ENCODE data around the gene TPSD1. TPM values are rescaled to one million over a fixed set of nuclear protein-coding genes. Genes with fewer than 3 reads are reported as not detected.

The TPSD1 gene
- total and polyA plus RNA-seq, 10 of the 15 experiments (the other 5 are each of a cell fraction or from before 2014, with no cell fraction given), result not detected

DNA sequence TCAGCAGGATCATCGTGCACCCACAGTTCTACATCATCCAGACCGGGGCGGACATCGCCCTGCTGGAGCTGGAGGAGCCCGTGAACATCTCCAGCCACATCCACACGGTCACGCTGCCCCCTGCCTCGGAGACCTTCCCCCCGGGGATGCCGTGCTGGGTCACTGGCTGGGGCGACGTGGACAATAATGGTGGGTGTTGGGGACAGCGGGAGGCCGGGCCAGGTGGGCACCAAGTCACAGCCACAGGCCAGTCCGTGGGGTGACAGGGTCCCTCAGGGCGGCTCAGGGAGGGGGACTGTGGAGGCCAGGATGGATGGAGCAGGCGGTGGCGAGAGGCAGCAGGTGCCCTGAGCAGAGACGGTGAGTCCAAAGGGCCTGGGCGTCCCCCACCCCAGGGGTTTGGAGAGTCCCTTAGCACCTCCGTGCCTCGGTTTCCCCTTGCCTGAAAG lies 1.0 kb downstream of the TPSD1 start (continued):
- TF ChIP-seq, protein P1, sequence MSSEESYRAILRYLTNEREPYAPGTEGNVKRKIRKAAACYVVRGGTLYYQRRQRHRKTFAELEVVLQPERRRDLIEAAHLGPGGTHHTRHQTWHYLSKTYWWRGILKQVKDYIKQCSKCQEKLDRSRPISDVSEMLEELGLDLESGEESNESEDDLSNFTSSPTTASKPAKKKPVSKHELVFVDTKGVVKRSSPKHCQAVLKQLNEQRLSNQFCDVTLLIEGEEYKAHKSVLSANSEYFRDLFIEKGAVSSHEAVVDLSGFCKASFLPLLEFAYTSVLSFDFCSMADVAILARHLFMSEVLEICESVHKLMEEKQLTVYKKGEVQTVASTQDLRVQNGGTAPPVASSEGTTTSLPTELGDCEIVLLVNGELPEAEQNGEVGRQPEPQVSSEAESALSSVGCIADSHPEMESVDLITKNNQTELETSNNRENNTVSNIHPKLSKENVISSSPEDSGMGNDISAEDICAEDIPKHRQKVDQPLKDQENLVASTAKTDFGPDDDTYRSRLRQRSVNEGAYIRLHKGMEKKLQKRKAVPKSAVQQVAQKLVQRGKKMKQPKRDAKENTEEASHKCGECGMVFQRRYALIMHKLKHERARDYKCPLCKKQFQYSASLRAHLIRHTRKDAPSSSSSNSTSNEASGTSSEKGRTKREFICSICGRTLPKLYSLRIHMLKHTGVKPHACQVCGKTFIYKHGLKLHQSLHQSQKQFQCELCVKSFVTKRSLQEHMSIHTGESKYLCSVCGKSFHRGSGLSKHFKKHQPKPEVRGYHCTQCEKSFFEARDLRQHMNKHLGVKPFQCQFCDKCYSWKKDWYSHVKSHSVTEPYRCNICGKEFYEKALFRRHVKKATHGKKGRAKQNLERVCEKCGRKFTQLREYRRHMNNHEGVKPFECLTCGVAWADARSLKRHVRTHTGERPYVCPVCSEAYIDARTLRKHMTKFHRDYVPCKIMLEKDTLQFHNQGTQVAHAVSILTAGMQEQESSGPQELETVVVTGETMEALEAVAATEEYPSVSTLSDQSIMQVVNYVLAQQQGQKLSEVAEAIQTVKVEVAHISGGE (CRISPR knock-in tag; IDR thresholded peaks at IDR 0.05), result no peak
- TF ChIP-seq CEBPB (IDR thresholded peaks at IDR 0.05; ENCODE audit: borderline replicate concordance in 1 of 2, low read depth in 2 of 2, low read length in 2 of 2) (no peak), SMAD1 (IDR thresholded peaks at IDR 0.05; ENCODE audit: low read depth, partially characterized antibody) (no peak)

DNA sequence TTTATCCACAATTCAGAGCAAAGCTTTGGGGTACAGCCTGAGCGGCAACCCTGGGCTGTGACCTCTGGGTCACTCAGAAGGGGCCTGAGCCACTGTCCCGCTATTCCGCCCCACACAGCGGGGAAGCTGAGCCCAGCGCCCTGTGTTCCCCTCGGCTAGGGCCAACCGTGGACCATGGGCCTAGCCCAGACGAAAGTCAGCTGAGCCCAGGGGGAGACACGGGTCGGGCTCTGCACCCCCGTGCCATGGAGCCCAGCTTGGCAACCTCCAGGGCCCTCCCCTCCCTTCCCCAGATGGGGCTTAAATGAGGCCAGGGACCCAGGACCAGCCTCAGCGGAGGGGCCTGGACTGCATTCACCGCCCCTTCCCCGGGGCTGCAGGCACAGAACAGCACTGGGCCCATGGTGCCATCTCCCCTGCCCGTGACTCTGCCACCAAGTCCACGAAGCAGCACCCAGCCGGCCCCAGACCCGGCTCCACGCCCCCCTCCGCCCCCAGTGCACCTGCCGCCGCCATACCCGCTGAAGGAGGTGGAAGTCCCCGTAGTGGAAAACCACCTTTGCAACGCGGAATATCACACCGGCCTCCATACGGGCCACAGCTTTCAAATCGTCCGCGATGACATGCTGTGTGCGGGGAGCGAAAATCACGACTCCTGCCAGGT lies 1.8 kb downstream of the TPSD1 start:
- Histone ChIP-seq H3K79me2 (ENCODE audit: control insufficient read depth, insufficient read depth, low read length) (no peaks in the 10 kb centered on the region), H3K27ac (ENCODE audit: control insufficient read depth, insufficient read depth) (no peak overlapping the region), H3K27me3 (replicated peaks in 1 of 2; ENCODE audit: control insufficient read depth in 2 of 2, insufficient read depth in 2 of 2, low read length in 1 of 2) (no peaks in the 10 kb centered on the region; a peak in 1 of 4 replicates), H3K36me3 (ENCODE audit: control insufficient read depth in 2 of 2, insufficient read depth in 2 of 2, low read length in 1 of 2) (no peaks in the 10 kb centered on the region), H3K4me3 (no peak overlapping the region), H2AFZ (ENCODE audit: control insufficient read depth, low read depth, low read length) (no peak overlapping the region), H4K20me1 (ENCODE audit: control insufficient read depth, insufficient read depth) (no peaks in the 10 kb centered on the region), H3K9ac (ENCODE audit: control insufficient read depth, insufficient read depth, low read length) (no peak overlapping the region), H3K9me3 (replicated peaks; ENCODE audit: control insufficient read depth, insufficient read depth, low read length) (no peaks in the 10 kb centered on the region), H3K4me2 (ENCODE audit: control insufficient read depth, insufficient read depth) (no peak overlapping the region), H3K4me1 (ENCODE audit: control insufficient read depth, insufficient read depth, low read length) (no peaks in the 10 kb centered on the region)
- no TSS peak for BruUV-seq (replicated peaks)
- no peak for DNase-seq (ENCODE audit: low read depth, low spot score)
- ChIA-PET RAD21 (ENCODE audit: unreplicated experiment) (no interaction called here), SMC1A (ENCODE audit: uncharacterized antibody, unreplicated experiment) (no interaction called here), POLR2A (no interaction called here), CTCF (no interaction called here)
- in situ Hi-C loops (cut with MboI), result no loop called here
- 46% methylated on average over 32 of the region's 34 CpGs for WGBS (ENCODE audit: insufficient coverage, insufficient replicate concordance, low lambda C conversion rate, missing lambda C conversion rate)
- FAIRE-seq, result no peak
- intact Hi-C loops (cut with micrococcal nuclease; ENCODE audit: unreplicated experiment), result no loop called here
- no peak for ATAC-seq
- TF ChIP-seq MYC (IDR thresholded peaks at IDR 0.05; ENCODE audit: insufficient read depth, insufficient read length, insufficient replicate concordance, low read length, severe bottlenecking) (no peak), ZNF207 (IDR thresholded peaks at IDR 0.05; ENCODE audit: borderline replicate concordance) (no peak), SMAD1 (IDR thresholded peaks at IDR 0.05; ENCODE audit: low read depth, partially characterized antibody) (no peak), BMI1 (IDR thresholded peaks at IDR 0.05; ENCODE audit: borderline replicate concordance) (no peak), ZBED1 (IDR thresholded peaks at IDR 0.05; ENCODE audit: borderline replicate concordance) (no peak), BRCA1 (IDR thresholded peaks at IDR 0.05; ENCODE audit: low read depth, low read length) (no peak), NR2C2 (IDR thresholded peaks at IDR 0.05; ENCODE audit: borderline replicate concordance, control insufficient read depth, insufficient read length, low read depth) (no peak)
- TF ChIP-seq, protein P2, sequence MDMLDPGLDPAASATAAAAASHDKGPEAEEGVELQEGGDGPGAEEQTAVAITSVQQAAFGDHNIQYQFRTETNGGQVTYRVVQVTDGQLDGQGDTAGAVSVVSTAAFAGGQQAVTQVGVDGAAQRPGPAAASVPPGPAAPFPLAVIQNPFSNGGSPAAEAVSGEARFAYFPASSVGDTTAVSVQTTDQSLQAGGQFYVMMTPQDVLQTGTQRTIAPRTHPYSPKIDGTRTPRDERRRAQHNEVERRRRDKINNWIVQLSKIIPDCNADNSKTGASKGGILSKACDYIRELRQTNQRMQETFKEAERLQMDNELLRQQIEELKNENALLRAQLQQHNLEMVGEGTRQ (IDR thresholded peaks at IDR 0.05; ENCODE audit: borderline replicate concordance, low read depth, low read length), result no peak
- TF ChIP-seq, protein P3, sequence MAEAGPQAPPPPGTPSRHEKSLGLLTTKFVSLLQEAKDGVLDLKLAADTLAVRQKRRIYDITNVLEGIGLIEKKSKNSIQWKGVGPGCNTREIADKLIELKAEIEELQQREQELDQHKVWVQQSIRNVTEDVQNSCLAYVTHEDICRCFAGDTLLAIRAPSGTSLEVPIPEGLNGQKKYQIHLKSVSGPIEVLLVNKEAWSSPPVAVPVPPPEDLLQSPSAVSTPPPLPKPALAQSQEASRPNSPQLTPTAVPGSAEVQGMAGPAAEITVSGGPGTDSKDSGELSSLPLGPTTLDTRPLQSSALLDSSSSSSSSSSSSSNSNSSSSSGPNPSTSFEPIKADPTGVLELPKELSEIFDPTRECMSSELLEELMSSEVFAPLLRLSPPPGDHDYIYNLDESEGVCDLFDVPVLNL (IDR thresholded peaks at IDR 0.05; ENCODE audit: low read depth, low read length), result no peak
- TF ChIP-seq, protein P4, sequence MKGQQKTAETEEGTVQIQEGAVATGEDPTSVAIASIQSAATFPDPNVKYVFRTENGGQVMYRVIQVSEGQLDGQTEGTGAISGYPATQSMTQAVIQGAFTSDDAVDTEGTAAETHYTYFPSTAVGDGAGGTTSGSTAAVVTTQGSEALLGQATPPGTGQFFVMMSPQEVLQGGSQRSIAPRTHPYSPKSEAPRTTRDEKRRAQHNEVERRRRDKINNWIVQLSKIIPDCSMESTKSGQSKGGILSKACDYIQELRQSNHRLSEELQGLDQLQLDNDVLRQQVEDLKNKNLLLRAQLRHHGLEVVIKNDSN (IDR thresholded peaks at IDR 0.05; ENCODE audit: borderline replicate concordance, extremely low read length, insufficient read depth, low read depth, low read length), result no peak
- TF ChIP-seq, protein P5, sequence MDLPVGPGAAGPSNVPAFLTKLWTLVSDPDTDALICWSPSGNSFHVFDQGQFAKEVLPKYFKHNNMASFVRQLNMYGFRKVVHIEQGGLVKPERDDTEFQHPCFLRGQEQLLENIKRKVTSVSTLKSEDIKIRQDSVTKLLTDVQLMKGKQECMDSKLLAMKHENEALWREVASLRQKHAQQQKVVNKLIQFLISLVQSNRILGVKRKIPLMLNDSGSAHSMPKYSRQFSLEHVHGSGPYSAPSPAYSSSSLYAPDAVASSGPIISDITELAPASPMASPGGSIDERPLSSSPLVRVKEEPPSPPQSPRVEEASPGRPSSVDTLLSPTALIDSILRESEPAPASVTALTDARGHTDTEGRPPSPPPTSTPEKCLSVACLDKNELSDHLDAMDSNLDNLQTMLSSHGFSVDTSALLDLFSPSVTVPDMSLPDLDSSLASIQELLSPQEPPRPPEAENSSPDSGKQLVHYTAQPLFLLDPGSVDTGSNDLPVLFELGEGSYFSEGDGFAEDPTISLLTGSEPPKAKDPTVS (IDR thresholded peaks at IDR 0.05; ENCODE audit: low read depth, low read length), result no peak
